ENCODE data around the gene KMT2B.
A peak's percentile ranks its signal among the peaks of the same experiment; 100 is the strongest.
"Not testable (repeated sequence)": the region's sequence is repeated elsewhere in the genome, so short reads cannot be mapped to it uniquely, and the experiment has no call there.

KMT2B gene

GRCh38 chr19:35713506-35713850 is 4.3 kb upstream of the KMT2B start:
- DNase-seq, result no peak

GRCh38 chr19:35713904-35714495 is 3.8 kb upstream of the KMT2B start:
- DNase-seq, result peak; percentile 19 to 20

- peak; percentile 50 to 58 for DNase-seq
Observed at GRCh38 chr19:35714601-35715354, 3.0 kb upstream of the KMT2B start.

DNA sequence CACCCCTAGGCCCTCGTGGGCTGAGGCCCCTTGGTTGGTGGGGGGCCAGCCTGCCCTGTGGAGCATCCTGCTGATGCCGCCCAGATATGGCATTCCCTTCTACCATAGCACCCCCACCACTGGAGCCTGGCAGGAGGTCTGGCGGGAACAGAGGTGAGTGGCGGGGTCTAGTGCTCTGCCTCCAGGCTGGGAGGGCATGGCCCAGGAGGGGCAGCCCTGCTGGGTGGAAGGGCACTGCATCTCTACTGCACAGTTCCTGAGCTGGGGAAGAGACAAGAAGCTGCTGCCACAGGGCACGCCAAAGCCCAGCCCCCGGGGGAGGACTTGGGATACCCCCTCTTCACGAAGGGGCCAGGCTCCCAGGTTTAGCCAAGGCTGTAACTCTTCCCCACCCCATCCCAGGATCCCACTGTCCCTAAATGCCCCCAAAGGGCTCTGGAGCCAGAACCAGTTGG is 2.4 kb upstream of the KMT2B start:
- DNase-seq, result peak in 1 of 2 experiments; percentile 30

DNA sequence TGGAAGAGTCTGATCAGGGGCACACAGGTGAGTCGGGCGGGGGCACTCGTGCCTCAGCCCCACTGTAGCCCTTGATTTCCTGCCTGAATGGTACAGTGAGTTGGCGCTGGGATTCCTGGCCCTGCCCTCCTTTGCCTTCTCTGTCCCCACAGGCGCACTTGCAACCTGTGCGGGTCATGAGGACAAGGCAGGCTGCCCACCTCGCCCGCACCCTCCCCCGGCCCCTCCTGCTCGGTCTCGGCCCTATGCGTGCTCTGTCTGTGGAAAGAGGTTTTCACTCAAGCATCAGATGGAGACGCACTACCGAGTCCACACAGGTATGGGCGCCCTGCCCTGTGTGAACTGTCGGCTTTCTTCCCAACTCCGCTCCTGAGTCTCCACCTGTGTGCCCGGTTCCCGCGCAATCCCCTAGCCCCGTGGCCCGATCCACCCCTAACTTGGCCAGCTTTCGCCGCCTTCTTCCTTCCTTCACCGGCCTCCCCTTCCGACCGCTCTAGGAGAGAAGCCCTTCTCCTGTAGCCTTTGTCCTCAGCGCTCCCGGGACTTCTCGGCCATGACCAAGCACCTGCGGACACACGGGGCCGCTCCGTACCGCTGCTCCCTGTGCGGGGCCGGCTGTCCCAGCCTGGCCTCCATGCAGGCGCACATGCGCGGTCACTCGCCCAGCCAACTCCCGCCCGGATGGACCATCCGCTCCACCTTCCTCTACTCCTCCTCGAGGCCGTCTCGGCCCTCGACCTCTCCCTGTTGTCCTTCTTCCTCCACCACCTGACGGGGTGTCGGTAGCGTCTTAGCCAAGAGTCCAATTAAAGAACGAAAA is 1.6 kb upstream of the KMT2B start:
- peak; percentile 40 to 46 for DNase-seq

GRCh38 chr19:35716801-35717664 is 770 bp upstream of the KMT2B start:
- DNase-seq, result peak; percentile 96 to 97

GRCh38 chr19:35718345-35719041 is 690 bp downstream of the KMT2B start:
- DNase-seq, result peak; percentile 66 to 71

DNA sequence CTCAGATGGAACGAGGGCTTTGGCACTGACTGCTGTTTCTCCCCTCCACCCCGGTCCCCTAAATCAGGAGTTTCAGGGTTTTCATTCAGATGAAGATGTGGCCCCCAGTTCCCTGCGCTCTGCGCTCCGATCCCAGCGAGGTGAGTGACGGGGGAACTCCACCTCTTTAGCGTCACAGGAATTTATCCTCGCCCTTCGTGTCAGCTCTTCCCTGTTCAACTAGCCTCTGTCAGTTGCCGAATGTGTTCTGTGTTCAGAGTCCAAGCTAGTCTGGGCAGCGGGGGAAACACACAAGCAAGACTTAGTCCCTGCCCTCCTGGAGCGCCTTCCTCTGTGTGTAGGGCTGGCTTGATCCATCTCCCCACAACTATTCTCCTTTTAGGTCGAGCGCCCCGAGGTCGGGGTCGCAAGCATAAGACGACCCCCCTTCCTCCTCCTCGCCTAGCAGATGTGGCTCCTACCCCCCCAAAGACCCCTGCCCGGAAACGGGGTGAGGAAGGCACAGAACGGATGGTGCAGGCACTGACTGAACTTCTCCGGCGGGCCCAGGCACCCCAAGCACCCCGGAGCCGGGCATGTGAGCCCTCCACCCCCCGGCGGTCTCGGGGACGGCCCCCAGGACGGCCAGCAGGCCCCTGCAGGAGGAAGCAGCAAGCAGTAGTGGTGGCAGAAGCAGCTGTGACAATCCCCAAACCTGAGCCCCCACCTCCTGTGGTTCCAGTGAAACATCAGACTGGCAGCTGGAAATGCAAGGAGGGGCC is 1.8 kb downstream of the KMT2B start:
- DNase-seq, result no peak

DNA sequence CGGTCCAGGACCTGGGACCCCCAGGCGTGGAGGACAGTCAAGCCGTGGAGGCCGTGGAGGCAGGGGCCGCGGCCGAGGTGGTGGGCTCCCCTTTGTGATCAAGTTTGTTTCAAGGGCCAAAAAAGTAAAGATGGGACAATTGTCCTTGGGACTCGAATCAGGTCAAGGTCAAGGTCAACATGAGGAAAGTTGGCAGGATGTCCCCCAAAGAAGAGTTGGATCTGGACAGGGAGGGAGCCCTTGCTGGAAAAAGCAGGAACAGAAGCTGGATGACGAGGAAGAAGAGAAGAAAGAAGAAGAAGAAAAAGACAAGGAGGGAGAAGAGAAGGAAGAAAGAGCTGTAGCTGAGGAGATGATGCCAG is 2.3 kb downstream of the KMT2B start:
- no peak for DNase-seq

- DNase-seq, result no peak
Observed at GRCh38 chr19:35720648-35721047, 2.8 kb downstream of the KMT2B start.

GRCh38 chr19:35721374-35721773 is 3.6 kb downstream of the KMT2B start:
- no peak for DNase-seq

DNA sequence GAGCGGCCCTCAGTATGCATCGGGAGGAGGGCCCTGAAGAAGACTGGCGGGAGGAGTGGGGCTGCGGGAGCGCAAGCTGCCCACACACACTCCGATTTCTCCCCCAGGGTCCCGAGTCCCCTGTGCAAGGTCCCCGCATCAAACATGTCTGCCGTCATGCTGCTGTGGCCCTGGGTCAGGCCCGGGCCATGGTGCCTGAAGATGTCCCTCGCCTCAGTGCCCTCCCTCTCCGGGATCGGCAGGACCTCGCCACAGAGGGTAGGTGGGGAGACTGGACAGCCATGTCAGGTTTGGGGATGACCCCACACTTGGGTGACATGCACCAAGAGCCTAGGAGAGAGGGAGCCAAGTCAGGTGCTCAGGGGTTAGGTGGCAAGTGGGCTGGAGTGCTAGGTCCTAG is 4.7 kb downstream of the KMT2B start:
- DNase-seq, result no peak

- DNase-seq, result no peak
Observed at GRCh38 chr19:35722897-35723296, 5.1 kb downstream of the KMT2B start.

- no peak for DNase-seq
Observed at GRCh38 chr19:35723671-35724070, 5.9 kb downstream of the KMT2B start.

DNA sequence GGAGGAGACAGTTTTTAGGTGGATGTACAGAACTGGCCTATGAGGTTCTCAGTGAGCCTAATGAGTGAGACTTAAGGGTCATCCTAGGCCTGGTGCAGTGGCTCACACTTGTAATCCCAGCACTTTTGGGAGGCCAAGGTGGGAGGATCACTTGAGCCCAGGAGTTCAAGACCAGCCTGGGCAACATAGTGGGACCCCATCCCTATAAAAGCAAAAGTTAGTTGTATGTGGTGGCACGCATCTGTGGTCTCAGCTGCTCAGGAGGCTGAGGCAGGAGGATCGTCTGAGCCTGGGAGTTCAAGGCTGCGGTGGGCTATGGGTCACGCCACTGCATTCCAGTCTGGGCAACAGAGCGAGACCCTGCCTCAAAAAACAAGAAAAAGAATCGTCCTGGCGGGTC is 6.3 kb downstream of the KMT2B start:
- DNase-seq, result not testable (repeated sequence)

DNA sequence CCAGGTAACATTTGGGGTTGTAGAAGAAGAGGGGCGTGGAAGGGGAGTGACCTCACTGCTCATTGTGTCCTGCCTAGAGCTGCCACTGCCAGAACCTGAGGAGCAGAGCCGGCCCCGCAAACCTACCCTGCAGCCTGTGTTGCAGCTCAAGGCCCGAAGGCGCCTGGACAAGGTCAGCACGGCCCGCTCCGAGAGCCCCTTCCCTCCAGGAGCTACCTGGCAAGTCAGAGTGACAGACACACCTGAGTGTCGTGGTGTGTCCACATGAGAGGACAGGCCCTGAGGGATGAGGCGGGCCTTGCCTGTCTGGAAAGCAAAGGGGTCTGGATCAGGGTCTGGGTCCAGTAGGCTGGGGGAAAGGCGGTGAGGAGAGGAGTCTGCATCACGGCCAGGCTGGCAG is 6.8 kb downstream of the KMT2B start:
- DNase-seq, result no peak

DNA sequence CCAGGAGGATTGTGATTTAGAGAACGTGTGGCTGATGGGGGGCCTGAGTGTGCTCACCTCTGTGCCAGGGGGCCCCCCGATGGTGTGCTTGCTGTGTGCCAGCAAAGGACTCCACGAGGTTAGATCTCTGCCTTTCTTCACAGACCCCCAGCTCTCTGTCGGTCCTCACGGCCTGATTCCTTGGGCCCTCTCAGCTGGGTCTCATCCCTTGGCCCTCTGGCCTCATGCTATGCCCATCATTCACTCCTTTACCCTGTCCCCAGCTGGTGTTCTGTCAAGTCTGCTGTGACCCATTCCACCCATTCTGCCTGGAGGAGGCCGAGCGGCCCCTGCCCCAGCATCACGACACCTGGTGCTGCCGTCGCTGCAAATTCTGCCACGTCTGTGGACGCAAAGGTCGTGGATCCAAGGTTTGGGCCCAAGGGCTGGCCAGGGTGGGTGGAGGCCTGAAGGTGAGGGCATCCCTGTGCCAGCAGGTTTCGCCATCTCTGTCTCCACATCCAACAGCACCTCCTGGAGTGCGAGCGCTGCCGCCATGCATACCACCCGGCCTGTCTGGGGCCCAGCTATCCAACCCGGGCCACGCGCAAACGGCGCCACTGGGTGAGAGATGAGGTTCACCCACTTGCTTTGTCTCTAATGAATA is 7.5 kb downstream of the KMT2B start:
- DNase-seq, result no peak

DNA sequence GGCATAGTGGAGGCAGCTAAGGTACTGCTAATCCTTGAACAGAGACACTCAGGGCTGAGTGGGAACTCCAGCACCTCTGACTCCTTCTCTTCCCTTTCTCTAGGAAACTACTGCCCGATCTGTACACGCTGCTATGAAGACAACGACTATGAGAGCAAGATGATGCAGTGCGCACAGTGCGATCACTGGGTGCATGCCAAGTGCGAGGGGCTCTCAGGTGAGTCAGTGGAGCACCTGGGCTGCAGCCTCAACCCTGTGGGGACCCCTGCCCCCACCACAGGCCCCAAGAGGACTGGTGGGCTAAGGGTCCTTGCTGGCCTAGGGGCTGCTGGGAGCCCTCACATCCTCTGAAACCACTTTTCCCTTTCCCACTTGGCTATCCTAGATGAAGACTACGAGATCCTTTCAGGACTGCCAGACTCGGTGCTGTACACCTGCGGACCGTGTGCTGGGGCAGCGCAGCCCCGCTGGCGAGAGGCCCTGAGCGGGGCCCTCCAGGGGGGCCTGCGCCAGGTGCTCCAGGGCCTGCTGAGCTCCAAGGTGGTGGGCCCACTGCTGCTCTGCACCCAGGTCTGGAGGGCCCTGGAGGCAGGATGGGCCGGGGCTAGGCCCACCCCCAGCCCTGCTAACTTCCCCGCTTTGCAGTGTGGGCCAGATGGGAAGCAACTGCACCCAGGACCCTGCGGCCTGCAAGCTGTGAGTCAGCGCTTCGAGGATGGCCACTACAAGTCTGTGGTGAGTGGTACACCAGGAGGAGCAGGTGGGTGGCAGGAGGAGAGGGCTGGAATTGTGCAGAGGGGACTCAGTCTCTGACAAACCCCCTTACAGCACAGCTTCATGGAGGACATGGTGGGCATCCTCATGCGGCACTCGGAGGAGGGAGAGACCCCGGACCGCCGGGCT is 9.5 kb downstream of the KMT2B start:
- no peak for DNase-seq

DNA sequence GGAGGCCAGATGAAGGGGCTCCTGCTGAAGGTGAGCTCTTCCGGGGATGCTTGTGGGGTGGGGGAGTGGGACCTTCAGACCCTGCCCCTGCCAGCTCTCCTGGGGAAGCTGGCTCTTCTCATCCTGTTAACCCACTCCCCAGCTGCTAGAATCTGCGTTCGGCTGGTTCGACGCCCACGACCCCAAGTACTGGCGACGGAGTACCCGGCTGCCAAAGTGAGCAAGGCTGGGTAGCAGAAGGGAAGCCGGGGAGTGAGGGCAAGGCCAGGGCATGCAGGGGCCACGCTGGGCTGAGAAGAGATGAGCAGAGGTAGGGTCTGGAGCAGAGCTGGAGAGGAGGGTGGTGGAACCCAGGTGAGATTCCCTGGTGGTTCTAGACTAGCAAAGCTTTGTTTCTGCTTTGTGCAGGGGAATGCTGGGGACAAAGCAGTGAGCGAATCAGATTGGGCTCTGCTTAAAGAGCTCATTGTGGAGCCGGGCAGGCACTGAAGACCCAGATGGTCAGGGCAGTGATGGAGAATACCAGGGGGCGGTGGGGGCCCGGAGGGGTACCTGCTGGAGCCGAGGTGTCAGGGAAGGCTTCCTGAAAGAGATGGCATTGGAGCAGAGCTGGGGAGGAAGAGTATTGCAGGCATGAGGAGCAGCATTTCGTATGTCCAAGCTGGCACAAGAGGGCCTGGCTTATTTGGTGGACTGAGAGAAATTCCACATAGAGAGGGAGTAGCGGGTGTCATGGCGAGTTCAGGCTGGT is 10.3 kb downstream of the KMT2B start:
- DNase-seq, result no peak

Measured in activated CD4-positive, alpha-beta T cell treated with anti-CD3 and anti-CD28 coated beads, Interleukin-2, amount 50 U/mL, for 48 hours (primary cell).